ENCODE measurements around the gene OSGEP. TPM values are rescaled to one million over a fixed set of nuclear protein-coding genes. Genes with fewer than 3 reads are reported as not detected.
A peak's percentile ranks its signal among the peaks of the same experiment; 100 is the strongest.

OSGEP gene
- polyA plus RNA-seq: 10 to 100 TPM; 19.5 to 26.7 (median 22.4) TPM

DNA sequence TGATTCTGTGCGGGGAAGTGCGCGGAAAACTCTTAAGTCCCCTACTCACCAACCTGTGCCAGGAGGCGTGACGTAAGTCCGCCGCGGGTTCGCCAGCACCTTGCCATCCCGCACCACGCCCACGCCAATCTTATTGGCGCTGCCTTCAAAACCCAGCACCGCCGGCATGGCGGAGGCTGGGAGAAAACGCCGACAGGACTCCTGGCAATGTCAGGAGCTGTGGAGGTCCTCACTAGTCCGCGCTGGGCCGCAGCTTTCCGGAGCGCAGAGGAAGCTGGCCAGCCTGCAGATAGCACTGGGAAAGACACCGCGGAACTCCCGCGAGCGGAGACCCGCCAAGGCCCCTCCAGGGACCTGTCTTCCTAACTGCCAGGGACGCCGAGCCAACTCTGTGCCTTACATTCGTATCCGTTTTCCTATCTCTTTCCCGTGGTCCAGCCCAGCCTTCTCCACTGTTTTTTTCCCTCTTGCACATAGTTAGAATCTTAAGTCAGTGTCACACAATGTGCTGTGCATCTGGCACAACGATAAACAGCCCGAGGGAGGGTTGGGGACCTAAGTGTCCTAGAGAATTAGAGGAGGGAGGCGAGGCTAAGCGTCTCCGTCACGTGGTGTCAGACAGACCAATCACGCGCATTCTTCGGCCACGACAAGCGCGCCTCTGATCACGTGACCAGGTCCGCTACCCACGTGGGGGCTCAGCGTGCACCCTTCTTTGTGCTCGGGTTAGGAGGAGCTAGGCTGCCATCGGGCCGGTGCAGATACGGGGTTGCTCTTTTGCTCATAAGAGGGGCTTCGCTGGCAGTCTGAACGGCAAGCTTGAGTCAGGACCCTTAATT, at the start of gene OSGEP, which contains the start of gene APEX1:
TSS of gene OSGEP (minus strand) at position 297 of the 839 bp plus-strand sequence. CDS start at position 168, 129 bp downstream.
TSS of gene APEX1 (plus strand) at position 711 of the 839 bp plus-strand sequence. CDS start 420 bp downstream, outside the sequence.
- H3K27ac ChIP-seq (ENCODE audit: low read depth, low read length): peak within 1 kb of the TSS; percentile 87
- 0% methylated on average over 56 of the region's 56 CpGs for WGBS, 3 donors

DNA sequence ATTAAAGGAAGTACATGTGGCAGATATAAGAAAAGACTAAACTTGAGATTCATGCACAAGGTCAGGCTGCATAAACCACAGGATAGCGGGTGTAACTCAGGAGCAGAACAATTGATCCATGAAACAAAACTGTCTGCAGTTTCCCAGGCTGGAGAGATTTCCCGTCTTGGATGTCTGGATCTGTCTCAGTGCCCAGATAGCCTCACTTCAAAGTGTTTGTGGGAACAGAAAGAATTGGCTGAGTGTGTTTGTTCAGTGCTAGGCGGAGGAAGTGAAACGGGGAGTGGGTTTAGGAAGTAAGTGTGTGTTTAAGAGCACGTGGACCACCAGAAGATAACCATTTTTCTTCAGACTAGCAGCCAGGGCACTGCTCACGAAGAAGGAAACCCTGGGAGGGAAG, 49.3 kb upstream of the OSGEP start:
- WGBS, 3 donors: 25 to 52% (median 49%) methylated on average over 6 of the region's 6 CpGs
- no peak overlapping the region for H3K27ac ChIP-seq (ENCODE audit: low read depth, low read length)

DNA sequence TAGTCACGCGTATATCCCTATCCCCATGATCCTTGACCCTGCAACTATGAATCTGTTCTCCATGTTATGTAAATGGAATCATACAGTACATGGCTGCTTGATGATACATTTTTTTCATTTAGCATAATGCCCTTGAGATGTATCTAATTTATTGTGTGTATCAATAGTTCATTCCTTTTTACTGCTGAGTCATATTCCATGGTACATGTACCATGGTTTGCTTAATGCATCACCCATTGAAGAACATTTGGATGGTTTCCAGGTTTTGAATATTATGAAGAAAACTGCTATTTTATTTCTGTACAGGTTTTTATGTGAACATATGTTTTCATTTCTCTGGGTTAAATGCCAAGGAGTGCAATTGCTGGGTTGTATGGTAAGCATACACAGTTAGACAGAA, 46.7 kb upstream of the OSGEP start:
- WGBS, 3 donors: 96 to 98% (median 97%) methylated on average over 2 of the region's 2 CpGs

DNA sequence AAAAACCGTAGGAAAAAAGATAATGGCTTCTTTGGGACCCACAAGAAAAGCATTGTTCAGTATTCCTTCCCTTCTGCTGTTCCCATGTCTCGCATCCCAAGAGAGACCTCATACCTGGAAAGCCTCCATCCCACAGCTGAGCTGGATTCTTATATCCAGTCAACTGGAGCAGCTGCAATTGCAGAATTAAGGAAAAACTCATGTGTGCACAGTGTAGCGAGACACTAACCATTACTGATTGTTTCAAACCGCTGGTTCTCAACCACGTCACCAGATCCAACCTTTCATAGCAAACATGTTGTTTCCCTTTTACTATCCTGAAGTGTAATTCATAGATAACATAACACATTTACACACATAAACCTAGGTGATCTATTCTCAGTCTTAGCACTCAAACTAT, 45.3 kb upstream of the OSGEP start:
- WGBS, 3 donors: 89 to 91% (median 90%) methylated on average over 5 of the region's 5 CpGs
- no peak overlapping the region for H3K27ac ChIP-seq (ENCODE audit: low read depth, low read length)

More for the DNA sequence above, 46.7 kb upstream of the OSGEP start:
- H3K27ac ChIP-seq (ENCODE audit: low read depth, low read length): no peak overlapping the region

DNA sequence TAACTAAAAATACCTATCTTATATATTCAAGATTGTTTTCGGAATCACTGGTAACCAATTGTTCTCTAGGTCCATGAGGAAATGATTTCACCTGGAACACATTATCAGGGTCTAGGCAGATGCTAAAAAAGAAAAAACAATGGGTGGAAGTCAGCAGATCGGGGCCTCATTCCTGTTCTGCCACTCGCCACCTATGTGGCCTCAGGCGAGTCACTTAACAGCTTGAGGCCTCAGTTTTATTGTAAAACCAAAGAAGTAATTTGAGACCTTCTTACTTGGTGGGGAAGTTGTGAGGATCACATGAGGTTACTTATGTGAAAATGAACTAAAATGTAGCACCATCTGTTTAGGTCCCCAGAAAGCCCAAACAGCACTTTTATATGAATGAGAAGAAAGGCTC, 44.5 kb upstream of the OSGEP start:
- 49 to 72% (median 61%) methylated on average over 4 of the region's 4 CpGs for WGBS, 3 donors
- no peak overlapping the region for H3K27ac ChIP-seq (ENCODE audit: low read depth, low read length)

DNA sequence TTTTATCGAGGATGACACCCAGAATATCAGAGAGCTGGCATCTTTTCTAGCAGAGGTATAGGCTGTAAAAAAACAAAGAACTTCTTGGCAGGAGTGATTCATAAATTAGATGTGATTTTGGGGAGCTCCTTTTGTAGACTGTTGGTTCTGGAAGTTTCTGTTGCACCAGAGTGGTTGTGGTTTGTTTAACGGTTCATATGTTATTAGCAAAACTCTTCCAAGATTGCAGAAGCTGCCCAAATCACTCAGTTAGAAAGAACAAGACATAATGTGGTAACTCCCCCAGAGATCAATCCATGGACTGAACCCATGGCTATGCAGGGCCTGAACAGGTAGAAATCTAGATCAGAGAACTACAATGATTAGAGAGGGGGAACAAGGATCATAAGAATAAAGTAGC, 44.0 kb upstream of the OSGEP start:
- 65 to 81% (median 72%) methylated on average over 2 of the region's 2 CpGs for whole genome bisulfite sequencing, 3 donors
- H3K27ac ChIP-seq (ENCODE audit: low read depth, low read length): no peak overlapping the region

DNA sequence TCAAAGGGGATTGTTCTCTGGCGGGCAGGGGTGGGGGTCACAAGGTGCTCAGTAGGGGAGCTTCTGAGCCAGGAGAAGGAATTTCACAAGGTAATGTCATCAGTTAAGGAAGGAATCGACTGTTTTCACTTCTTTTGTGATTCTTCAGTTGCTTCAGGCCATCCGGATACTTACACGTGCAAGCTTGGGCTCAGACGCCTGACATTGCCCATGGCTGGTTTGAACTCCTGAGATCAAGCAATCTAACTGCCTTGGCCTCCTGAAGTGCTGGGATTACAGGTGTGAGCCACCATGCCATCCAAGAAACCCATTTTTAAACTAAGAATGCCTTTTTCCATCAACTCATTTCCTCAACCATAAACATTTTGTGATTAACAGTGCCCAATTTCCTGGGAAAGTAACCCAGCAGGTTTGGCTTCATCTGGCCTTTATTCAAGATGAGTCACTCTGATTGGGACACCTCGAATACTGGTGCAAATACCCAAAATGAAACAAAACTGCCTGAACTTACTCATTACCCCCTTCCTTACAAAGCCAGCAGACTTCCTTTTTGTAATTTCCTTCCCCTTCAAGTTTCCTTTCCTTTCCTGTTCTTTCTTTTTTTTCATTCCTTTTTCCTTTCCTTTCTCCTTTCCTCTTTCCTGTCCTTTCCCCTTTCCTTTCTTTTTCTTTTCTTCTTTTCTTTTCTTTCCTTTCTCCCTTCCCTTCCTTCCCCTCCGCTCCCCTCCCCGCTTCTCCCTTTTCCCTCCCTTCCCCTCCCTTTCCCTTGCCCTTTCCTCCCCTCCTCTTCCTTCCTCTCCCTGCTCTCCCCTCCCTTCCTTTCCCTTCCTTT, 40.5 kb upstream of the OSGEP start:
- WGBS, 3 donors: 74 to 78% (median 76%) methylated on average over 8 of the region's 8 CpGs
- H3K27ac ChIP-seq (ENCODE audit: low read depth, low read length): no peak overlapping the region

DNA sequence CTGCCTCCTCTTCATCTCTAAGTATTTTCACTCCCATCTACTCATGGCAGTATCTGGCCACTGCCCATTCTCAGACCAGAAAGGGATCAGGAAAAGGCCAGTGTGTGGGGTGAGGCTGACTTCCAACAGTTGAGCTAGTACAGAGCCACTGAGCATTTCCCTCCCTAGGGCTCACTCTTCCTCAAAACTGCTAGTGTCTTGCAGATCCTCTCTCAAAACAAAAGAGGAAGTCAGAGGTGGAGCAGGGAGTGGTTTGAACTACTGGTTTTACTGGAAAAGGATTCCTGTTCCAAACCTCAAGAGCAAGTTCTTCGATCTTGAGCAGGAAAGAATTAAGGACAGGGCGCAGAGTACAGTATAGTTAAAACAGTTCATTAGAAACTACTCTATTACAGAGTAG, 39.0 kb upstream of the OSGEP start:
- 40 to 55% (median 46%) methylated on average over 2 of the region's 2 CpGs for WGBS, 3 donors
- H3K27ac ChIP-seq (ENCODE audit: low read depth, low read length): no peak overlapping the region

DNA sequence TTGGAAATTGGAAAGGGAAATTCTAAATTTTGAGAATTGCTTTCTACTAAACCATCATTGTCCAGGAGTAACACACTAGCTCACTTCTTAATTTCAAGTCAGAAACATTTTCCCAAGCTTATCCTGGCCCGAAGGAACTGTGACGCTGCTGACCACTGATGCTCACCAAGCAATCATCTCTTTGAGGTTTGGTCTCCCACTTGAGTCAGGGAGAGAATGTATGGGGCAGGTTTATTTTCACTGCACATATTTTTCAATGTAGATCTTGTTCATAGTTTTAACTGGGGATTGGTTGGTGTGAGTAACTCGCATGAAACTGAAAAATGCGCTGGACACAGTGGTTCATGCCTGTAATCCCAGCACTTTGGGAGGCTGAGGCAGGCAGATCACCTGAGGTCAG, 37.9 kb upstream of the OSGEP start:
- H3K27ac ChIP-seq (ENCODE audit: low read depth, low read length): no peak overlapping the region
- WGBS, 3 donors: 97 to 99% (median 97%) methylated on average over 4 of the region's 4 CpGs

DNA sequence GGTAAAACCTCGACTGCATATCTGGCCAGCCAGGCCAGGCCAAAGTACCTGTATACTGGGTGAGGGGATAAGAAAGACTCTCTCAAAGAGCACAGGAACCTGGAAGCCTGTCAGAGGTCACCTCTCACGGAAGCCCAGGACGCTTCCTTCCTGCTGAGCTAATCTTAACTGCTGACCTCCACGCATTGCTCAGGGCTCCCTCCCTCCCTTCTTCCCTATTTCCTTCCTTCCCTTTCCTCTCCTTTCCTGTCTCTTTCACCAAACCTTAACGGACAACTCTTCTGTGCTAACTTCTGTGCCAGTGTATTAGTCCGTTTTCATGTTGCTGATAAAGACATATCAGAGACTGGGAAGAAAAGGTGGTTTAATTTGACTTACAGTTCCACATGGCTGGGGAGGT, 36.0 kb upstream of the OSGEP start:
- 27 to 51% (median 34%) methylated on average over 6 of the region's 6 CpGs for WGBS, 3 donors
- no peak overlapping the region for H3K27ac ChIP-seq (ENCODE audit: low read depth, low read length)

DNA sequence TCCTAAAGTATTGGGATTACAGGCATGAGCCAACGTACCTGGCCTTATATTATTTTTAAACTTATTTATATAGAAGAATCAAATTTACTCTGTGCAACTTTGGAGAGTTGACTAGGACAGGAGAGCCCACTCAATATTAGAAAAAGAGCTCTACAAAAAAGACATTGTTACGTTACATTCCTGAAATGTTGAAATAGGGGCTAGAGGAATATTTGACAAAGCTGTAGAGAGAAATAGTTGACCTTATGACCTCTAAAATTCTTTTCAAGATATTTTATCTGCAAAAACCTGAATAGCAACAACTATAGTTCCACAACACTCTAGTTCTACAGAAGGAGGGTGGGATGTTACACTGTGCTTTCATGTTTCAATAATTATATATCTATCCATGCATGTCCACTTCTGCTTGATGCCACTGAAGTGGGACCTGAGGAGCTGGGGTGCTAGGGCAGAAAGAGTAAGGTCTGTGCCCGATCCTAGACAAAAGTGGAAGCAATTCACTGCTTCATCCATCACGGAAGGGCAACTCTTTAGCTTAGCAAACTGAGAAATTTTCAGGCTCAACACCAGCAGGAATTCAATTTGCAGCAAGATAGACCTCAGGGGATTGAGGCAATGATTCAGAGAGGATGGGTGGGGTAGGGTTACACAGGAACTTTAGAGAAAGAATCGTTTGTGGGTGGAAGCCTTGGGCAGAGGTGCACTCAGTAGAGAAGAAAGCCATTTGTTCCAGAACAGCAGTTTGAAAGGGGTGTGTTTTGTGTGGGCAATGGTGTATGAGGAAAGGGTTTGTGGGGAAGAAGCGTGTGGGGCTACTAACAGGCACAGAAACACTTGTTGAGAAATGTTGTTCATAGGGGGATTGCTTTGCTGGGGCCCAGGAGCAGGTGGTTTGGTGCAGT, 34.7 kb upstream of the OSGEP start:
- H3K27ac ChIP-seq (ENCODE audit: low read depth, low read length): no peak overlapping the region
- 39 to 48% (median 47%) methylated on average over 6 of the region's 6 CpGs for WGBS, 3 donors

DNA sequence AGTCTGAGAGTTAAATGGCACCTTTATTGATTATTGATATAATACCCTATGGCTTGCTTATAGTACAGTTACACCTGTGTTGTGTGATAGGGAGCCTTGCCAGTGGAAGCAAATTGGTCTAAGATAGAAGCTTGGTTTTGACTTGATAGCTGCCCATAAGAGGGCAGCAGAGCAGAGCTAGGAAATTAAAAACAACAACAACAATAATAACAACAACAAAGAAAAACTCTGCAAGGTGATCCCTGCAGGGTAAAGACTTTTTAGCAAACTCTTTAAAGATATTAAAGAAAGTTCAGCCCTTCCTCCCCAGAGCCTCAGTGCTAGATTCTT, 32.7 kb upstream of the OSGEP start:
- no peak overlapping the region for H3K27ac ChIP-seq (ENCODE audit: low read depth, low read length)

DNA sequence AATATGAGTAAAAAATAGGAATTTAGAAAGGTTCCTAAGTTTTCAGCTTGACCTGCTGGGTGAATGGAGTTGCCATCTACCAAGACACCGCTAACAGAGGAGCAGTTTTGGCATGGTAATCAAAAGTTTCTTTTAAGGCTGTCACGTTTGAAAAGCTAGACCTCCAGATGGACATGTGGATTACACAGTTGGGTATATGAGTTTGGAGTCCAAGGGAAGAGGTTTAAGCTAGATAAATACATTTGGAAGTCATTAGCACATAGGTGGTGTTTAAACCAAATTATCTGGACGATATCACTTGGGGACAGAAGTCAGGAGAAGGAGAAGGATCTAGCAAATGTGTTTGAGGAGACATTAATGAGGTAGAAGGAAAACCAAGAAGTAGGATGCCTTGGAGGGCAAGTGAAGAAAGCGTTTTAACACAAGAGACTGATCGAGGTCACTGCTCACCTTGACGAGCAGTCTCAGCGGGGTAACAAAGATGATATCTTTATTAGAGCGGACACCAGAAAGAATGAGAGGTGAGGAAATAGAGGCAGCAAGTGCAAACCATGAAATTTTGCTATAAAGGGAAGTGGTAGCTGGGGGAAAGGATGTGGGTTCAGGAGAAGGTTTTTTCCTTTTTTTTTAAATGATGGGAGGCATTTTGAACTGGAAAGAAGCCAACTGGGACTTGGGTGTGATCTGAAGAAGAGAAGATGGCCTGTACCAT, 32.2 kb upstream of the OSGEP start:
- no peak overlapping the region for H3K27ac ChIP-seq (ENCODE audit: low read depth, low read length)
- 55 to 86% (median 63%) methylated on average over 8 of the region's 8 CpGs for WGBS, 3 donors

DNA sequence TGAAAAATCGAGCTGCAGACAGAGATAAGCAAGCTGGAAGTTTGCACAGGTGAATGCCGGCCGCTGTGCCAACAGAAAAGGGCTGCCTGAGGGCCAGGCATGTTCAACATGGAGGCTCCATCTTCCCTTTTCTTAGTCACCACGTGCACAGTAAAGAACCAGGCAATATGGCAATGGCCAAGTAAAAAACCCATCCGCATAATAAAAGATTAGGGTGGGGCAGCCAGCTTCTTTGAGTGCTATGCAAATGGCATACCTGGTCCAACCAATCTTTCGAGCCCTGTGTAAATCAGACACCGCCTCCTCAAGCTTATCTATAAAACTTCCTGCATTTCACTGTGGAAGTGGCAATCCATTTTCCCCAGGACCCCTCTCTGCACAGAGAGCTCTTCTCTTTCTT, 31.3 kb upstream of the OSGEP start:
- WGBS, 3 donors: 51 to 74% (median 70%) methylated on average over 7 of the region's 7 CpGs
- H3K27ac ChIP-seq (ENCODE audit: low read depth, low read length): no peak overlapping the region

DNA sequence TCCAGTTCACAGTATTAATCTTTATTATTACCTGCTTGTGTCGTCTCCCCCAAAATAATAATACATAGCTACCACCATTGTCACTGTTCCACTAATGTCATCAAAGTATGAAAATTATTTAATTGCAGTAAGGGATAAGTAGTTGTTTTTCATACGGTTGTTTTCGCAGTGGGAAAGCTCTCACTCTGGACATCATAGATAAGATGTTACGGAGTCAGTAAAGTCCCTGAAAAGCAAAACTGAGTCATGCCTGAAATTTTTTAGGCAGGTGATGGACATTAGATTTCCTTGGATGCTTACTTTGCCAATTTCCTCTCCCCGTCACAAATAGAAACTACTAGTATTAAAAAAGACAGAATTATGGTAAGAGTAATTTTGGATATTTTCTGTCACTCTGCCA, 27.8 kb upstream of the OSGEP start:
- 84 to 91% (median 86%) methylated on average over 5 of the region's 5 CpGs for WGBS, 3 donors
- H3K27ac ChIP-seq (ENCODE audit: low read depth, low read length): no peak overlapping the region

DNA sequence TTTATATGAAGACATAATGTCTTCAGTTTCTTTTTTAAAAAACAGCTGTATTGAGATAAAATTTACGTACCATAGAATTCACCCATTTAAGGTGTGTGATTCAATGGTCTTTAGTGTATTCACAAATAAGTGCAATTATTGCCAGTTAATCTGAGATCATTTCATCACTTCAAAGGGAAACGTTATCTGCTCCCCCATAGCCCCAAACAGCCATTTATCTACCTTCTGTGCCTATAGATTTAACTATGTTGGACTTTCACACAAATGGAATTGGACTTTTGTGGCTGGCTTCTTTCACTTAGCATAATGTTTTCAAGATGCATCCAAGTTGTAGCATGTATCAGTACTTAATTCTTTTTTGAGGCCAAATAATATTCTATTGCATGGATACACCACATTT, 24.3 kb upstream of the OSGEP start:
- WGBS, 3 donors: 88 to 93% (median 93%) methylated on average over 2 of the region's 2 CpGs
- H3K27ac ChIP-seq (ENCODE audit: low read depth, low read length): no peak overlapping the region

DNA sequence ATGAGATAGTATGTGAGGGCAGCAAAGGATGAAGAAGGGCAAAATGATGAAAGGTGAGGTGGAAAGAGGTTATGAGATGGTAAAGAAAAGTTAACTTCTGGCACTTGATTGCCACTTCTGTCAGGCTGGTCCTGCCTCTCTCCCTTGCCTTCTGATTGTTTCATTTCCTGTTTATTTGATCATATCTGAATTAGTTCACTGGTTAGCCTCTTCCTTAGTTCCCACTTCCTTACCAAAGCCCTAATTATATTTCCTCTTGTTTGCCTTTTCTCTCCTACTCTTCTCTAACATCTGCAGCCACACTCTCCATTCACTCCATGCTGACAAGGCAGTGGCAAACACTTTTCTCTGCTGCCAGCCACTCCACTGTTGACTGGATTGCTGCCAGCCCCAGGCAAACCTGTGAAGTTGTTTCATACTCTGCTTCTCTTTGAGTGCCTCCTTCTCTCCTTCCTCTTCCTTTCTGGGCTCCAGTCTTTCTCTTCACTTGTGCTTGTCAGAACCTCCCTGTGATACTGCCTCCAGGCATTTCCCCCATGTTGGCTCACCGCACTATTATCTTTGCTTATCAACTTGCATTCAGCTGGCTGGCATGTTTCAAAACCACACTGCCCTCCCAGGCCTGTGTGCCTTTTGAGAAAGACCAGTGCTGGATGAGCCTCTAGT, 22.7 kb upstream of the OSGEP start:
- no peak overlapping the region for H3K27ac ChIP-seq (ENCODE audit: low read depth, low read length)
- 12 to 38% (median 15%) methylated on average over 1 of the region's 1 CpG for WGBS, 3 donors

DNA sequence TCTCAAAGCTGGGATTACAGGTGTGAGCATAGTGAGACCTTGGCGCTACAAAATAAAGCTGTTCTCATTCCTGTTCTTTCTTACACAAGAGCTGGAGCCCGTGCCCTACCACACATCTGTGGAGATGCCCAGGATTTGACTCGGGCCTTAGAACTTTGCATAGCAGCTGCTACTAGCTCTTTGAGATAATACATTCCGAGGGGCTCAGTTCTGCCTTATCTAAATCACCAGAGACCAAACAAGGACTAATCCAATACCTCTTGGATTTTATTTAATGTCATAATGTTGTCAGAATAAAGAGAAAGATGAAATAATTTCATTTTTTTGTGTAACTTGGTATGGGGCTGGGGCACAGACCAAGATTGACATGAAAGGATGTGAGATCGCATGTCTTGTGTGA, 22.2 kb upstream of the OSGEP start:
- WGBS, 3 donors: 72 to 84% (median 73%) methylated on average over 5 of the region's 5 CpGs

More for the DNA sequence above, 22.2 kb upstream of the OSGEP start:
- H3K27ac ChIP-seq (ENCODE audit: low read depth, low read length): no peak overlapping the region

All from adipose tissue (tissue), 3 donors.